NCI-H748 (cell line): ENCODE data around the gene INPP4B.

Experiments
- DNase-seq: peaks from one replicate; lab custom pipeline; 2025; ENCODE audit not compliant: unreplicated experiment; lab: John Stamatoyannopoulos, UW

Gene INPP4B

DNA sequence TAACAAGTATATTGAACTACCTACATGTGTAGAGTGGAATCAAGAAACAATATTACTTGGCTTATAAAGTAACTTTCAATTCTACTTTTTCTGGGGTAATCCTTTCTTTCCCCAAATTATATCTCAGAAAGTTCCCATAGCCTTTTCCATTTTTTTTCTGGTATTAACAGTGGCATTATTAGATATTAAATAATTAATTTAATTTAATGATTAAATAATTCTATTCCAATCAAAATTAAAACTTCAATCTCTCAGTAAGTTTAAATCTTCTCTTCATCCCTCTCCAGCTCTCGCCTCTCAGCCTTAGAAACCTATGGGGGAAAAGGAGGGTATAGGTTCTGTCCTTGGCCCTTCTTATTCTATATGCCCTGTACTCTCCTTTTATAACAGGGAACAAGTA is 262.4 kb downstream of the INPP4B start:
- DNase-seq = no peak

DNA sequence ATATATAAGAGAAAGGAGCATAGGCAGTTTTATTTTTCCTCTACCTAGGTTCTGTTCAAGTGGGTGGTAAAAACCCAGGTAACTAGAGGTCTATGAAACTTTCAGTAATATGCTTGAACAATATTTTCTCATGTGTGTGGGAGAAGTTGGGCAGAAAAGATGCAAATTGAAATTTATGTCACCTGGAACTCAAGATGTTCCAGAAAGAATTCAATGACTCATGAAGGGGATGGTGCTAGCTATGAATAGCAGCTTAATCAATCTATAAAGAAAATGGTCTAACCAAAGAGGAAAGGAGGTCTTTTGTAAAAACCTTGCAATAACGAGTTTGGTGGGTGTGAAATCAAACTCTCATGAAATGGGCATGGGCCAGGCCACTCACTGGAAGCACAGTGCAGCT is 263.8 kb downstream of the INPP4B start:
- no peak for DNase-seq

DNA sequence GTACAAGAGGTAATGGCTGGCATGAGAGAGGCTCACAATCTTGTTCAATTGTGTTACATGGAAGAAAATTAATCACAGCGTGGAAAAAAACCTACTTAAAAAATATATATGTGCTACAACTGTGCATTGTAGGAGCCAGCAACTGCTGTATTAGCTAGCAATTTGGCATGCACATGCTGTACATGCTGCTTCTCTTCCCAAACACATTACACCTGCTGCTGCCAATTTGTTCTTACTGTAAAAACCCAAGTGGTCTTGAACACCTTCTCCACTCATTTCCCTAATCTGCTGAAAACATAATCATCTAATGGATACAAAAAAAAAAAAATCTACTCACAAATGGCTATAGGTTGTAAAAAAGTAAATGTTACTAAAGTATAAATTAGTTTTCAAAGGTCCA is 264.2 kb downstream of the INPP4B start:
- DNase-seq = no peak

DNA sequence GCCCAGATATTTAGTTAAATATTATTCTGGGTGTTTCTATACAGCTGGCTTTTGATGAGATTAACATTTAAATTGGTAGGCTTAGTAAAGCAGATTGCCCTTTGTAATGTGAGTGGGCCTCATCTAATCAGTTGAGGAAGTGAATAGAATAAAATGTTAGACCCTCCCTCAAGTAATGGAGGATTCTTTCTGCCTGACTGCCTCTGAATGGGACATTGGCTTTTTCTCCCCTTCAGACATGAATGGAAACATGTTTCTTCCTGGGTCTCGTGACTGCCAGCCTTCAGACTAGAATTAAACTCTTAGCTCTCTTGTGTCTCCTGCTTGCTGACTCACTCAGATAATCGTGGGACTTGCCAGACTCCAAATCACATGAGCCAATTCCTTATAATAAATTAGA is 266.7 kb downstream of the INPP4B start:
- DNase-seq = no peak

DNA sequence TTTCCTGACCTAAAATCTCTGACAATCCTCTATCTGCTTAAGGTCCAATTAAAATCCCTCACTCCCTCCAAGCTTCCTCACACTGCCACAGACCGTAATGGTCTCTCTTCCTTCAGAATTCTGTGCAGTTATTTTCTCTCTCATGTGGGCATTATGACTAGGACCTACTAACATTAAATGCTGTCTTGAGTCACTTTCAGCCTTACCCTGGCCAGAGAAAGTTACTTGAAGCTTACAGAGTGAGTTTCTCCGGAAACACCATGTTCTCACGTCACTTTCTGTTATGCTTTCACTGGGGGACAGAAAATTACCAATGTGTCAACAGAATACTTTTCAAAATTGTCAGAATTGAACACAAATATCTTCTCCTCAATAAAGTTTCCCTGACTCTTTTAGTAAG is 271.8 kb downstream of the INPP4B start:
- no peak for DNase-seq

DNA sequence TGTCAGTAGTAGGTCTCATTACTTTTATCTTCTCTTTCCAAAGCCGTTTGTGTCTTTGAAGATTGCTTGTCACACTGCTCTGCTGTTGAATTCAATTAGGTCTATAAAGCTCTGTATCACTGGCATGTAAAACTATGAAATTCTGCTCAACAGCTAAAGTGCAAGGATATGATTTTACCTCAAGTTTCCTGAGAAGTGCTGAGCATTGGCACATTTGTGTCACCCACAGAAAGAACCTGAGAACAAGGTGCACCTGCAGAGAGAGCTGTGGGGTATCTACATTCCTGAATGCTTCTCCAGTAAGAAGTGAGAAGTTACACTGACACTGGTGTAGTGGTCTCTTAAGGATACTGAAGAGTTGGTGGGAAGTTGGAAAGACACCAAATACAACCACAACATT is 274.0 kb downstream of the INPP4B start:
- DNase-seq = no peak

DNA sequence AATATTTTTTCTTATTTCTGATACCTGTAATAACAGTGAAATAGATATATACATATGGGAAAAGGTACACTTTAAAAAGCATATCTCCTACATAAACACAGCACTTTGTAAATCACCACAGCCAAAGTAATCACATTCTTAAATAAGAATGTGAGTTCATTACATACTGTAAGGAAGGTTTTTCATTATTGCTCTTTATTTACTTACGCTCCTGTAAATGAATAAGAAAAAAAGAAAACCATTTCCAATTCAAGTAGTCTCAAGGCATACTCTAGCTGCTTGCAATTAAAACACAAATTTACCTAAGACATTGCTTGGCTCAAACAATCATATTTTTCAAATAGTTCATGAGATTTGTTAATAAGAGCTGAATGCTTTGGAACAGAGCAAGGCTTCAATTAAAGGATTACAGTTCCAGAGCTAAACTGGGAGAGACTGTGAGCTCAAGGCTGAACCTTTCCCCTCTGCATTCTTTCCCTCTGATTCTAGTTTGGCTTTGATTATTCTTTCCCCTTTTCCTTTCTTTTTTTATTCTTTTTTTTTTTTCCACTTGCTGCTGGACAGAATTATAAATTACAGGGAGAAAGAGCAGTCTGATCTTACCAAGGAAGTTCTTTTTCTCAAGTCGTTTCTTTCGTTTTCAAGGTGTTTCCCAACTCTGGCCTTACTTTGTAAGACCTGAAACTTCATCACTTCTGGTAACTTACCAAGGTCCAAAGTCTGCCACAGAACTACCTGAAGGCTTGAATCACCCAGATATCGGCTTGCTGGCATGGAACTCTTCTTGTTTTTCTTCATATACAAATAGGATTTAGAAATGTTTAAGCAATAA is 278.3 kb downstream of the INPP4B start:
- DNase-seq = no peak

DNA sequence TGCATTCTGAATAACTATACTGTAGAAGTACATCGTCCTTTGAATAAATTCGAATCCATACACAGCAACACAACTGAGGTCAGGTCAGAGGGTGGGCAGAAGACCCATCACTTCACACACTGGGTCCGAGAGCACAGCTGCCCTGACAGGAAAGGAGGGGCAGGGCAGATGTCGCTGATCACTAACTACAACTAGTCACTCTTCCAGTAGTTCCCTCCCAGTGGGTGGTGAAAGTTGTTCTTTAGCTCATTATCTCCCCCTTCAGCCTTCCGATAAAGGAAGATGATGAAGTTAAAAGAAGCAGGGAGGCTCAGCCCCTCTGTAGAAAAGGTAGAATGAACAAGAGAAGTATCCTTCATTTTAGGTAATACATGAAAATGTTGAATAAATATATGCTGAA is 278.9 kb downstream of the INPP4B start:
- DNase-seq = no peak

DNA sequence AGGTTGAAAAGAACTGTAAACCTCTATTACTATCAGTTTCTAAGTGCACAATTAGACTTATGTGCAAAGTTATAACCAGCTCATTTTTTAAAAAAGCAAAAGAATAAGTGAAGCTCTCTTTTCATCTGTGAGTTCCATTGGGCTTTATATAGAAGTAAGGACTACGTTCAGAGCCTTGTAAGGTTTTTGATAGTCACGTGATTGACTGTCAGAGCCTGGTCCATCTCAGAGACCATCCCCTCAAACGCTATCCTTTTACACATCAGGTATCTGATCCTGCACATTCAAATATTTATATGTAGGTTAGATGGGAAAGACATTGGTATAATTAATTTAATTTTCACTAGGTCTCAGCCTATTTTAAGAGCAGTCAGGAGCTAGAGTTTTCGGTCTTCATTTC is 279.3 kb downstream of the INPP4B start:
- no peak for DNase-seq

DNA sequence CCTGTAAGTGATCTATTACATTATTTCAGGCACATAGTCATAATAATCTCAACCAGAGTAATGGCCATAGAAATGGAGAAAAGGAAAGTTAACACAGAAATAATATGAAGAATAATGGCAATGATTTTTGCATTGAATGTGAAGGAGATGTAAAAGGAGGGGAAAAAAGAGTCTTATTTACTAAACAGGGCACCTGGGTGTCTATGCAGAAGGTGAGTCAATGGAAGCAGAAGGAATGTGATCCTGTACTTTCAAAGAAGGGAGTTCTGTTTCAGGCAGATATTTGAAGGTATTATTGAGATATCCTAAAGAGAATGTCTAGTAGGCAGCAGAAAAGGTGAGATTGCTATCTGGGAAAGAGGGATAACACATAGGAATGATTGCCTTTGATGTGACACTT is 279.9 kb downstream of the INPP4B start:
- no peak for DNase-seq

DNA sequence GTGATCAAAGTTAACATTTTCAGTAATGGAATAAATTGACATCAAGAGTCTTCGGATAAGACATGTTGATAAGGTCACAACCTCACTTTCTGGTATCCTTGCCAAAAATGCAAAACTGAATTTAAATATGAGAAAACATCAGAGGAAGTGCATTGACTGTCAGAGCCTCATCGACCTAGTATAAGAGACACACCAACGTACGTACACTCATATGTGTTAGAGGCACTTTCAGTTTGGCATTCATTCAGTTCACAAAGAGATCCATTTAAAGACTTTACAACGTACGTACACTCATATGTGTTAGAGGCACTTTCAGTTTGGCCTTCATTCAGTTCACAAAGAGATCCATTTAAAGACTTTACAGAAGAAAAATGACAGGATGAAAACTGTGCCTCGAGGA is 280.3 kb downstream of the INPP4B start:
- no peak for DNase-seq

DNA sequence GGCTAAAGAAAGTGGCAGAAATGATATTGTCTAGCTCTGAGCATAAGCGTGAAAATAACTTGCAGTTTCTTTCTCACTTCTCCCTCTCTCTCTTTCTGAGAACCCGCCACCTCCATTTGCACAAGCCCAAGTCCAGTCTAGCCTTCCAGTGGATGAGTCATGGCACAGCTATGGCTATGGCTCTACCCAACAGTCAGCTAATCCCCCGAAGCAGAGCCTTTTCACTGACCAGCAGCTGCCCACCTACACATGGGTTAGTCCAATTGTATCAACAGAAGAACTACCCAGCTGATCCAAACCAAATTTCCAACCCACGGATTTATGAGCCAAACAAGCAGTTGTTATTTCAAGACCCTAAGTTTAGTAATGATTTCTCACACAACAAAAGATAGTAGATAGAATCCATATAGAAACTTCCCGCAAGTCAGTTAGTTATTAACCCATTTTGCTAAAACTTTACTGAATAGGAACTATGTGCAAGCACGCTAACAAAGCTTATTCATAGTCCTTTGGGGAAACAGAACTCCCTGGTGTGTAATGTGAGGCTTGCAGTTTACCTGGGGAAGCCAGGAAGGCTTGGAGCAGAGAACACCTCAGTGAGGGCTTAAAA is 282.3 kb downstream of the INPP4B start:
- no peak for DNase-seq

DNA sequence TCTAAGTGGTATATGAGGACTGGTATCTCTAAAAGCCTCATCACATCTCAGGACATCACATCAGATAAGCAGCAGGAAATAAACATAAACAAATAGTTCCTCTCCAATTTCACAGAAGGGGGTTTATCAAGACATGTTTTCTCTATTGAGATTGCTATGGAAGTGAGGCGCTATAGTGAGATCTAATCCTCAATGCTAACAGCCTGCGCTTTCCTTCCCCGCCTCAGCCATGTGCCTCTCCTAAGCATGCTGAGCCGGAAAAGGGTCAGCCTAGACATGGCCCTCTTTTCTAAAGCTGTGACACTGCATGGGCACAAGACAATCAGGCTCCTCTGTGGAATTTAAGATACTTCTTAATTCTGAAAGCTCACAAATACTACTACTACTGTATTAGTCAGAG is 286.1 kb downstream of the INPP4B start:
- peak; percentile 10 for DNase-seq

DNA sequence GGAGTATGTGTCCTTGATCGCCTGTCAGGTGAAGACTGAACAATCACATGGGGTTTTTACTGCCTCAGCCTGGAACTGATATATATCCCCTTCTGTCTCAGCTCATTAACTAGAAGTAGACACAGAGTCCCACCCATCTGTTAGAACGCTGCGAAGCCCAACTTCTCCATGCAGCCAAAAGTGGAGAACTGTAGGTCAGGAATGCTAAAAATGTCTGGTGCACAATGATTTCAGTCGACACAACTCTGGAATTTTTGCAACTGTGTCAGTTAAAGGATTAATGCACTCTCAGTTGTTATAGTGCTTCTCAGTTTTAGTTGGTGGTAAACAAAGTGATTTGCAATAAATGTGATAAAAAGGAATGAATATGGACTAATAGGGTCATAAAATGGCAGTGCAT is 287.2 kb downstream of the INPP4B start:
- no peak for DNase-seq

DNA sequence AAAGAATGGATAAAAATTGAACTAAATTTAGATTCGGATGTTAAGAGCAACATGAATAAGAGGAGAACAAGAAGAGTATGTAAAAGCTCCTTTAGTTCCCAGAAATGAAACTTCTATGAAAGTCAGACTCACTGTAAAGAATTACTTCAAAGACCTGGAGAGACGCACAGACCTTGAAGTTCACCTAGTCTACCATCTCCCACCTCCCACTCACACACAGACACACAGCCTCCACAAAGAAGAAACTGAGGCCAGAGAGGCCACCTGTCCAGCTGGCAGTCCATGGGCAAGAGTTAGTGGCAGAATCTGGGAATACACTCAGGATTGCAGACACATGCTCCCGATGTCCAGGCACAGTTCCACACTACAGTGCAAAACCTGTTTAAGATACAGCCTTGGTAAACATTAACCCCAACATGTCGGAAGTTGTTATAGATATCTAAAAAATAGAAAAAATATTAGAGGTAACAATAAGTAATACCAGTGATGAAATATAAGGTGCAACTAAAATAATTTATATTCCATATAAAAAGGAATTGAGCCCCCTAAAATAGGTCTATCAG is 288.8 kb downstream of the INPP4B start:
- DNase-seq = no peak

DNA sequence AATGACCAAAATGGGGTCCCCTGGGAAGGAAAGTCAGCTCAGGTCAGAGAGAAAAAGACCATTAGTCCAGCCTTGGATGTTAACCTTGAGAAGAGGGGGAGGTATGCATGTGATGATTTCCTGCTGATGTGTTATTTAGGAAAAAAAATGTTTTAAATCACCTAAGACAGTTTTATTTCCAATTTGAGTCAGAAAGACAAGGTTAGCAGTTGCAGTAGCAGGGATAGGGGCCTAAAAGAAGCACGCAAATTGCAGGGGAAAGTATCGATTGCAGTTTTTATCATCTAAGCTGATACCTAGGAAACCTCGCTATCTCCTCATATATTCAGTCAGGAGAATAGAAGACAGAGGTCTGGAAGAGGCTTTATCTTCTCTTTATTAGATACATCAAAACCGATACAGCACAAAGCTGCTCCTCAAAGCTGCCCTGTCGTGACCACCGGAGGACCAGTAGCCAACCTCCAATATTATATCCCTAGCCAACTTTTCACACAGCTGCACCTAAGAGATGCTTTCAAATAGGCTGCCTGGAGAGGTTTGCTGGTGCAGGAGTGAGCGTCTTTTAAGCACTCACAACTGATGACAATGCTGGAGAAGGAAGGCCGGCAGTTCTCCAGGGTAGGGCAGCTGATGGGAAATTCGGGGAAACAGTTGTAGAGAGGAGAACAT is 289.4 kb downstream of the INPP4B start:
- no peak for DNase-seq

DNA sequence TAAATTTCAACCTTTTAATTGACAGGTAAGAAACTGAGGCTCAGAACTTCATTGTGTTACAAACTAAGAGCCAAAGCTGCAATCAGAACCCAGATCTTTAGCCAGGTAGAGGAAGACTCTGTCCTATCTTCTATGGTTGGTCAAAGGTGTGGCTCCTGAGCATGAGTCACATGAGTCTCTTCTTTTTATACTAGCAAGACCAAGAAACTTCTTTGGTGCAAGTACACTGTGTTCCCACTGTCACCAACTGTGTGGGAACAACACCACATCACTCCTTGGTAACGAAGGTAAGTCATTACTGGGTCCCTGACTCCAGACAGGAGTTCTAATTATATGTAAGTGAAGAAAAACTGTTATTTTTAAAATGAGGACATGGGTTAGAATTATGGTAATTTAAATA is 290.1 kb downstream of the INPP4B start:
- DNase-seq = no peak

DNA sequence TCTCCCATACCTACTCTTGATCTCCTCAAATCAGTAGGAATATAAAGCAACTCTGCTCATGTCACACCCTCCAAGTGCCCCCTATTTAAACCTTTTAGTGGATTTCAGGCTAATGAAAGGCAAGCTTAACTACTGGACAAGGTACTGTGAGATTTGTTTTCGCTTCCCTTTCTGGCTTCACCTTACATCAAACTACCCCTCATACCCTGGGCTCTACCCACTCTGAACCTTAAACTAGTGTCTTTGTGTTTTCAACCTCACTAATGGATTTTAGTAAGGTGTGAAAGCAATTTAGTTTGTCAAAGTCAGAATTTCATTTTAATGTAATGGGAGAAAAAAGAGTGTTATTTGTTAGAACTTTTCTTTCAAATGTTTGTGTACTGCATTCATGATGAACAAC is 291.7 kb downstream of the INPP4B start:
- no peak for DNase-seq

DNA sequence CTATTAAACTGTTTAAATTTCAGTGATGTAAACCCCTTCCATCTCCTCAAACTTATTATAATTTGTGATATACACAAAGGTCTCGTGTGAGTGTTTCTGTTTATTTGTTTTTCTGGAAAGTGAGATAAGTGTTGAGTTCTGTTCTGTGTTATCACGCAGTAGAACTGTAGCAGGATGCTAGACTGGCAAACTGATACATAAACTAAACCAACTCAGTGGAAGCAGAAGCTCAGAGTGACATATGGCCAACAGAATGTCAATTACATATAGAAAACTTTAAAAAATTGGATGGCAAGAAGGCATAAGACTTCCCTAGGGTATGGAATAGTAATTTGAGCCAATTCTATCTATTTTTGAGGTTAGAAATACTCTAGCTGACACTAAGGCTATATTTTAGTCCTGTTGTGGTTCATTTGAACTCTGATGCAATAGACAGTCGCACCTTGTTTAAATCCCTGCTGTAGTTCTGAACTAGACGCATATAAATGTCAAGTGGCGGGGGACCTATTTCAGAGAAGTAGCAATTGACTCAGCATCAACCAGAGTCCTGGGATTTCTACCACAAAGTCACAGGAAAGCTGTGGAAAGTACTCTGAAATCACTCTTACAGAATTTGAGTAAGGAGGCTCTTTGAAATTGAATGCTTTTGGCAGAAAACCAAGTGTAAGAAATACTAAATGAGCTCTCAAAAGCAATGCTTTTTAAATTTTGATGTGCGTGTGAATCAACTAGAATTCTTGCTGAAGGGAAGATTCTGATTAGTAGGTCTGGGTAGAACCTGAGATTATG is 294.4 kb downstream of the INPP4B start:
- no peak for DNase-seq

DNA sequence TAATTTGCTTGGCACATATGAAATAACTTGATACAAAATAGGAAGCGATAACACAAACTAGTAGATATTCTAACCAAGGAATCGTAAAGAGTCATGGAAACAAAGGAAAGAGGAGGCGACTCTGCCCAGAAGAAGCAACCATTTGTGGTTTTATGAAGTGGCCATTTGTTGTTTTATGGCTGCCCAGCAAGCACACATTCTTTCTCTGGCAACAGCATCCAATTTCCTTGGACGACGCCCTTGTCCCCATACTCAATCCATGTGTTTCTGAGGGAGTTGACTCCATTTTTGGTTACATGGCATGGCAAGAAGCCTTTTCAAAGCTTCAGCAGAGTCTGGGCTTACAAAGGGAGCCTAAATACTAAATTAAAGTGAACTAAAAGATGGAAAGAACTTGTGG is 295.1 kb downstream of the INPP4B start:
- peak; percentile 45 for DNase-seq
